Activated T-helper 9 cell treated with anti-CD3 and anti-CD28 coated beads, Interleukin-2, amount 50 U/mL, for 16 hours (primary cell): ENCODE data around the gene QSOX2.

ENCODE experiments used
- DNase-seq: peaks from one replicate; pipeline ENCODE4 v3.0.0-alpha.2; 2020; ENCODE audit warnings: low read depth

Gene QSOX2

GRCh38 chr9:136245219-136246150, at the start of gene QSOX2:
Gene QSOX2, minus strand, starts transcription at chr9:136245812. Its CDS starts 9 bp downstream, at chr9:136245803.
- DNase-seq = peak; percentile 83

- DNase-seq = no peak
These were observed 49.4 kb upstream of the QSOX2 start for GRCh38 chr9:136295055-136295454.

- no peak for DNase-seq
These were observed 48.8 kb upstream of the QSOX2 start for GRCh38 chr9:136294437-136294836.

- DNase-seq = no peak
These were observed 48.0 kb upstream of the QSOX2 start for GRCh38 chr9:136293476-136294077.

- no peak for DNase-seq
These were observed 47.2 kb upstream of the QSOX2 start for GRCh38 chr9:136292591-136293448.

- no peak for DNase-seq
These were observed 46.5 kb upstream of the QSOX2 start for GRCh38 chr9:136292026-136292538.

GRCh38 chr9:136291306-136292025, 45.9 kb upstream of the QSOX2 start:
- DNase-seq = no peak

- no peak for DNase-seq
These were observed 44.9 kb upstream of the QSOX2 start for GRCh38 chr9:136290508-136291000.

GRCh38 chr9:136289651-136290507, 44.3 kb upstream of the QSOX2 start:
- DNase-seq = no peak

GRCh38 chr9:136287960-136288753, 42.5 kb upstream of the QSOX2 start:
- no peak for DNase-seq

GRCh38 chr9:136286987-136287379, 41.4 kb upstream of the QSOX2 start:
- no peak for DNase-seq

- no peak for DNase-seq
These were observed 40.9 kb upstream of the QSOX2 start for GRCh38 chr9:136286359-136286986.

- no peak for DNase-seq
These were observed 40.1 kb upstream of the QSOX2 start for GRCh38 chr9:136285501-136286358.

- DNase-seq = no peak
These were observed 39.3 kb upstream of the QSOX2 start for GRCh38 chr9:136284951-136285350.

- no peak for DNase-seq
These were observed 38.7 kb upstream of the QSOX2 start for GRCh38 chr9:136284311-136284710.

GRCh38 chr9:136283291-136284235, 38.0 kb upstream of the QSOX2 start:
- DNase-seq = peak; percentile 55
